Epidermal melanocyte (primary cell): Measurements from ENCODE around the gene ADM5.

Experiments used
- DNase-seq: peaks from one replicate; pipeline ENCODE4 v3.0.0; 2011; ENCODE audit warnings: low spot score; ENCODE audit not compliant: insufficient read length

Gene ADM5

DNA sequence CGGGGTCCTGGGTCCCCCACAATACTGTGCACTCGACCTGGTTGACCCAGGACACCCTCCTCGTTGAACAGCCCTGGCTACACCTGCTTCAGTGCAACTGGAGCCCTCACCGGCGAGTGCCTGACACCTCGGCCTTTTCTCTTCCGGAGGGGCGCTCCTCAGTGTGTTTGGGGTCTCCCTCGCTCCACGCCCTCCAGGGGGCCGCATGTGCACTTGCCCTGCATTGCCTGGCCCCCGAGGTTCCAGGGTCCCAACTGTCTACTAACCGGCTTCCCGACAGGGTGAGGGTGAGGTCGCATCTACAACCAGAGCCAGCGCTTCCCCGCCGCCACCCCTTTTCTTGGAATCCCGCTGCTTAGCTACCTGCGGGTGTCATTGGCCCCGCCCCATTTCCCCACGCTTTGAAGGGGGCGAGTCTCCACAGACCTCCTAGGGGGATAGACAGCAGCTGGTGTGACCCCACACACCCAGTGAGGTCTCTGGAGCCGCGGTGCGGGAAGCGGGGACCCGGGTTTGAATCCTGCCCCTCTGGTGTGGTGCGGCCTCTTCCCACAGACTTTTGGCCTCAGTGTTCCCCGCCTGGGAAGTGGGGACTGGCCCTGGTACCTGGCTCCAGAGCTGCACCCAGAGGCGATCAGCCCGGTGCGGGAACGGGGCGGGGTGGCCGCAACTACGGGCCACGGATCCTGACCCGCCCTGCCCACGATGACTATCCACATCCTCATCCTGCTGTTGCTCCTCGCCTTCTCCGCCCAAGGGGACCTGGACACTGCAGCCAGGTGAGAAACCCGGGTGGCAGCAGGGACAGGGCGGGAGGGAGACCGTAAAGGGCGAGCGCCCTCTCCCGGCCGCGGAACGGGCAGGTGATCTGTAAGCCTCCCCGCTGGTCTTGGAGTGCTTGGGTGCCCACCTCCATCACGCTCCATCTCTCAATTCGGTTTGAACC lies at the start of gene ADM5:
Gene ADM5 (plus strand): TSS at position 462 of the 946 bp plus-strand sequence. CDS start 244 bp downstream, at position 706.
- DNase-seq = no peak

- DNase-seq = peak; percentile 95
Measured at GRCh38 chr19:49640113-49640898, 49.1 kb upstream of the ADM5 start, which contains the start of gene RRAS. Gene RRAS, minus strand, starts transcription at chr19:49640143. Its CDS starts 45 bp downstream, at chr19:49640098.

GRCh38 chr19:49641688-49642491 lies 47.5 kb upstream of the ADM5 start, which contains the start of gene SCAF1:
Gene SCAF1, plus strand, starts transcription at chr19:49642209. Its CDS starts 2,818 bp downstream, at chr19:49645027.
- DNase-seq = peak; percentile 95

GRCh38 chr19:49642492-49643035 lies 46.8 kb upstream of the ADM5 start:
- no peak for DNase-seq

- no peak for DNase-seq
Measured at GRCh38 chr19:49643466-49643865, 45.9 kb upstream of the ADM5 start.

DNA sequence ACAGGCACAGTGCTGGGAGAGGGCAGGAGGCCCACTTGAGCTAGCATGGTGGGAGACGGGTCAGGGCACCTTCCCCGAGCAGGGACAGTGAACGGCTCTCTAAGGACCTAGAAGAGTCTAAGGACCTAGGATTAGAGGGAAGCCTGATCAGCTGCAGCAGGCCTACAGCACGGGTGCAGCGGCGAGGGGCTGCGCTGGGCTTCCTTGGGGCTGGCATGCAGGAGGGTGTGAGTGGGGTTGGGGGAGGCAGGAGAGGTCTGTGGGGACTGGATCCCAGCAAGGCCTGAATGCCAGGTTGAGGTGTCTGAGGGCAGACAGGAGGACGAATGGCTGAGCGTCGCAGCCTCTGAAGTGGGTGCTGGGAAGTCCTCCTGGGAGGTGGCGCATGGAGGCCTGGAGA lies 43.8 kb upstream of the ADM5 start:
- no peak for DNase-seq

DNA sequence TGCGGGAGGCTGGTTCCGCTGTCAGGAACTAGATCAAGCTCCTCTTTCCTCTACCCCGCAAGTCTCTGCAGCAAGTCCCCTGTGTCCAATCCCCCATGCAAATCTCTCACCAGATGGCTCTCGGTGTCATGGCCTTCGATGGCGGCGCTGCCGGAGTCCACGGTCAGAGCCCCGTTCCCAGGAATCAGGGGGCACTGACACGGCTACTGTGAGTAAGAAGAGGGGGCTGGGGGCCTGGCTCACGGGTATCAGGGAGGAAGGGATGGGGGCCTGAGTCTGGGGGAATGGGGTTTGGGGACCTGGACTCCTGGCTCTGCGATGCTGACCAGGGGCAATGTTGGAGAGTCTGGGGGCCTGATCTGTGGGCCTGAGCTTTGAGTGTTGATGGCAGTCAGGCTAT lies 43.4 kb upstream of the ADM5 start:
- DNase-seq = no peak

GRCh38 chr19:49646586-49646985 lies 42.8 kb upstream of the ADM5 start:
- no peak for DNase-seq

- no peak for DNase-seq
Measured at GRCh38 chr19:49651029-49651819, 38.2 kb upstream of the ADM5 start.

DNA sequence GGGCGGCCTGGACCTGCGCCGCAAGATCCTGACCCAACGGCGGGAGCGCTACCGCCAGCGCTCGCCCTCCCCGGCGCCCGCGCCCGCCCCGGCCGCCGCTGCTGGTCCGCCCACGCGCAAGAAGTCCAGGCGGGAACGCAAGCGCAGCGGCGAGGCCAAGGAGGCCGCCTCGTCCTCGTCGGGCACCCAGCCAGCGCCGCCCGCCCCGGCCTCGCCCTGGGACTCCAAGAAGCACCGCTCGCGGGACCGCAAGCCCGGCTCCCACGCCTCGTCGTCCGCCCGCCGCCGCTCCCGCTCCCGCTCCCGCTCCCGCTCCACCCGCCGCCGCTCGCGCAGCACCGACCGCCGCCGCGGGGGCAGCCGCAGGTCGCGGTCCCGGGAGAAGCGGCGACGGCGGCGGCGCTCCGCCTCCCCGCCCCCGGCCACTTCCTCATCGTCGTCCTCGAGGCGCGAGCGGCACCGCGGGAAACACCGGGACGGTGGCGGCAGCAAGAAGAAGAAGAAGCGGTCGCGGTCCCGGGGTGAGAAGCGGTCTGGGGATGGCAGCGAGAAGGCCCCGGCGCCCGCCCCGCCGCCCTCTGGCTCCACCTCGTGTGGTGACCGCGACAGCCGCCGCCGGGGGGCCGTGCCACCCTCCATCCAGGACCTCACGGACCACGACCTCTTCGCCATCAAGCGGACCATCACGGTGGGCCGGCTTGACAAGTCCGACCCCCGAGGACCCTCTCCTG lies 37.4 kb upstream of the ADM5 start:
- DNase-seq = no peak

DNA sequence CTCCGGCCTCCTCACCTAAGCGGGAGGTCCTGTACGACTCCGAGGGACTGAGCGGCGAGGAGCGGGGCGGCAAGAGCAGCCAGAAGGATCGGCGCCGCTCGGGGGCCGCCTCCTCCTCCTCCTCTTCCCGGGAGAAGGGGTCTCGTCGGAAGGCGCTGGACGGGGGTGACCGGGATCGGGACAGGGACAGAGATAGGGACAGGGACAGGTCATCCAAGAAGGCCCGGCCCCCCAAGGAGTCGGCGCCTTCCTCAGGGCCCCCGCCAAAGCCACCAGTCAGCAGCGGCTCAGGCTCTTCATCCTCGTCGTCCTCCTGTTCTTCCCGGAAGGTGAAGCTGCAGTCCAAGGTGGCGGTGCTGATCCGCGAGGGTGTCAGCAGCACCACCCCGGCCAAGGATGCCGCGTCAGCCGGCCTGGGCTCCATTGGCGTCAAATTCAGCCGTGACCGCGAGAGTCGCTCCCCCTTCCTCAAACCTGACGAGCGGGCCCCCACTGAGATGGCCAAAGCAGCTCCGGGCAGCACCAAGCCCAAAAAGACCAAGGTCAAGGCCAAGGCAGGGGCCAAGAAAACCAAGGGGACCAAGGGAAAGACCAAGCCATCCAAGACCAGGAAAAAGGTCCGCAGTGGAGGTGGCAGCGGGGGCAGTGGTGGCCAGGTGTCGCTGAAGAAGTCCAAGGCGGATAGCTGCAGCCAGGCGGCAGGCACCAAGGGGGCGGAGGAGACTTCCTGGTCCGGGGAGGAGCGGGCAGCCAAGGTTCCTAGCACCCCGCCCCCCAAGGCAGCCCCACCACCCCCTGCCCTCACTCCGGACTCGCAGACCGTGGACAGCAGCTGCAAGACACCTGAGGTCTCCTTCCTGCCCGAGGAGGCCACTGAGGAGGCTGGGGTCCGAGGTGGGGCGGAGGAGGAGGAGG lies 36.6 kb upstream of the ADM5 start:
- no peak for DNase-seq

DNA sequence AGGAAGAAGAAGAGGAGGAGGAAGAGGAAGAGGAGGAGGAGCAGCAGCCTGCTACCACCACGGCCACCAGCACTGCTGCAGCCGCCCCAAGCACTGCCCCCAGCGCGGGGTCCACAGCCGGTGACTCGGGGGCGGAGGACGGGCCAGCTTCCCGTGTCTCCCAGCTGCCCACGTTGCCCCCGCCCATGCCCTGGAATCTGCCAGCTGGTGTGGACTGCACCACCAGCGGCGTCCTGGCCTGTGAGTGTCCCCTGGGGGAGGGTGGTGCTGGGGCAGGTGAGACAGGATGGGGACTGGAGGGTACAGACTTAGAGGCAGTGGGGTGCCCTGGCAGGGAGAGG lies 36.0 kb upstream of the ADM5 start:
- DNase-seq = no peak

DNA sequence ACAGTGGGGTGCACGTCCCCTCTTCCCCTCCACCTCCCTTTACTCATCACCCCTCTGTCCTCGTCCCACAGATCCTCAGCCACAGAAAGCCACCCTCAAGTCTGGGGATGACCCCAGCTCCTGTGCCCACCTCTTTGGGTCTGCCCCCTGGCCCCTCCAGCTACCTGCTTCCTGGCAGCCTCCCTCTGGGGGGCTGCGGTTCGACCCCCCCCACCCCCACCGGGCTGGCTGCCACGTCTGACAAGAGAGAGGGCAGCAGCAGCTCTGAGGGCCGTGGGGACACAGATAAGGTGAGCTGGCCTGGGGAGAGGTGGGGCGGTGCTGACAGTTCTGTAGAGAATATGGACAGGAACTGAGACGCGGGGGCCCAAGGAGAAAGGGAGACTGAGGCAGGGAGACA lies 34.8 kb upstream of the ADM5 start:
- DNase-seq = no peak

DNA sequence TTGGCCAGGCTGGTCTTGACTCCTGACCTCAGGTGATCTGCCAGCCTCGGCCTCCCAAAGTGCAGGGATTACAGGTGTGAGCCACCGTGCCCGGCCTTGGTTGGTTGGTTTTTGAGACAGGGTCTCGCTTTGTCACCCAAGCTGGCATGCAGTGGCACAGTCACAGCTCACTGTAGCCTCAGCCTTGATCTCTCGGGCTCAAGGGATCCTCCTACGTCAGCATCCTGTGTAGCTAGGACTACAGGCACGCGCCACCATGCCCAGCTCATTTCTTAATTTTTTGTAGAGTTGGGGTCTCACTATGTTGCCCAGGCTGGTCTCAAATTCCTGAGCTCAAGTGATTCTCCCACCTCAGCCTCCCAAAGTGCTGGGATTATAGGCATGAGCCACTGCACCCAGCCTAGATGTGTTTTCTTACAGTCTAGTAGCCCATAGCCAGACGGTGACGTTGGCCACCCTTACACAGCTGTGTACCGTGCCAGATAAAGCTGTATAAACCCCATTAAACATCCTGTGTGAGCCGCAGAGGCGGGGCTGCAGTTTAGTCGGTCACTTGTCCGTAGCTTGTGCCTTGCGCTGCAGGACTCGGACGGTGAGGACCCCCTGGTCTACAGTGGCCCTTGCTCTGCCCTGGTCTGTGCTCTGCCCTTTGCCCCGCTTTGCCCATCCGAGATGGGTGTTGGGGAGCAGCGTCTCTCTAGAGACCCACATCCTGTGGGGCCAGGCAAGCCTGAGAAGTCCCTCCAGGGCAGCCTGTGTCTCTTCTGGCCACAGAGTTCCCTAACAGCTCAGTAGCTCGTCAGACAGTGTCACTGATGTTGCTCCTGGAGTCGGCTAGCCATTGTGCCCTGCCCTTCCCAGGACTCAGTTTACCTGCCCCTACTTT lies 33.6 kb upstream of the ADM5 start:
- no peak for DNase-seq

DNA sequence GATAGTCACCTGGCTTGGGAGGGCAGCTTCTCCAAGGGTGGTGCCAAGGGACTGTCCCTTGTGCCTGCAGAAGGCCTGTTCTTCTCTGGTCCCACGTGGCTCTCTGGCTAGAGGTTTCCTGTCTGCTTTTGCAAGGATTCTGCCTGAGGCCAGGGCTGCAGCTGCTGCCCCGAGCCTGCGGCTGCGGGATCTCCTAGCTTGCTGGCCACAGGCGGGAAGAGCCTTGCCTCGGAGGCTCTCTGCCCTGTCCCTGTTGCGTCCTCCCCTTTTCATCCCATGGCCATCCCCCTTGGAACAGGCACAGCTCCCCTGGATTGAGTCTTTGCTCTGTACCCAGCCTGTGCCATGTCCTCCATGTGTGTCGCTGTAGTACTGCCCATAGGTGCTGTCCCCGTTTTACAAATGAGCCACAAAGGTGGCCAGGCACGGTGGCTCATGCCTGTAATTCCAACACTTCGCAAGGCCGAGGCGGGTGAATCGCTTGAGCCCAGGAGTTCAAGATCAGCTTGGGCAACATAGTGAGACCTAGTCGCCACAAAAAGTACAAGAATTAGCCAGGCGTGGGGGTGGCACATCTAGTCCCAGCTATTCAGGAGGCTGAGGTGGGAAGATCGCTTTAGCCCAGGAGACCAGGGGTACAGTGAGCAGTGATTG lies 32.8 kb upstream of the ADM5 start:
- DNase-seq = no peak

GRCh38 chr19:49657493-49658138 lies 31.8 kb upstream of the ADM5 start:
- DNase-seq = no peak

- no peak for DNase-seq
Measured at GRCh38 chr19:49658139-49658517, 31.3 kb upstream of the ADM5 start.
